Stimulated activated naive CD8-positive, alpha-beta T cell treated with anti-CD3 and anti-CD28 coated beads, Interleukin-15, Interleukin-2, amounts not matched to agents 100 U/mL and 50 U/mL, for 24 hours (primary cell): Measurements from ENCODE around the gene SH3D19.
"Not testable (repeated sequence)": the region's sequence is repeated elsewhere in the genome, so short reads cannot be mapped to it uniquely, and the experiment has no call there.

Source experiments
- ATAC-seq: fragments of 150-1000 bp; cut with Tn5 transposase; one replicate; pipeline ENCODE4 v1.10.0; 2021
- DNase-seq: peaks from one replicate; pipeline ENCODE4 v3.0.0; 2021

The SH3D19 gene

GRCh38 chr4:151150821-151151580, 174.4 kb downstream of the SH3D19 start:
- DNase-seq (no peak), ATAC-seq (no peak)

- no peak for DNase-seq
These were observed 177.1 kb downstream of the SH3D19 start for GRCh38 chr4:151148261-151148660.

GRCh38 chr4:151147000-151147399, 178.4 kb downstream of the SH3D19 start:
- DNase-seq, result no peak

More at GRCh38 chr4:151148261-151148660, 177.1 kb downstream of the SH3D19 start:
- ATAC-seq, result no peak

GRCh38 chr4:151144329-151145072, 180.9 kb downstream of the SH3D19 start:
- DNase-seq, result no peak
- ATAC-seq, result no peak

More at GRCh38 chr4:151147000-151147399, 178.4 kb downstream of the SH3D19 start:
- ATAC-seq, result no peak

- DNase-seq (no peak), ATAC-seq (no peak)
These were observed 181.6 kb downstream of the SH3D19 start for GRCh38 chr4:151143811-151144210.

- no peak for ATAC-seq
- no peak for DNase-seq
These were observed 182.2 kb downstream of the SH3D19 start for GRCh38 chr4:151143162-151143561.

GRCh38 chr4:151142758-151143157, 182.6 kb downstream of the SH3D19 start:
- ATAC-seq, result no peak
- no peak for DNase-seq

- ATAC-seq (no peak), DNase-seq (no peak)
These were observed 185.6 kb downstream of the SH3D19 start for GRCh38 chr4:151139814-151140213.

GRCh38 chr4:151136048-151136447, 189.4 kb downstream of the SH3D19 start:
- not testable (repeated sequence) for DNase-seq, ATAC-seq

- ATAC-seq (no peak), DNase-seq (no peak)
These were observed 192.1 kb downstream of the SH3D19 start for GRCh38 chr4:151133311-151133710.

- ATAC-seq (no peak), DNase-seq (no peak)
These were observed 195.6 kb downstream of the SH3D19 start for GRCh38 chr4:151129796-151130195.

GRCh38 chr4:151117371-151117962, 207.9 kb downstream of the SH3D19 start:
- peak; percentile 60 for DNase-seq
- peak; percentile 48 for ATAC-seq

- no peak for DNase-seq
- ATAC-seq, result no peak
These were observed 210.4 kb downstream of the SH3D19 start for GRCh38 chr4:151114986-151115385.

GRCh38 chr4:151114338-151114737, 211.1 kb downstream of the SH3D19 start:
- no peak for DNase-seq
- no peak for ATAC-seq

GRCh38 chr4:151110236-151110635, 215.2 kb downstream of the SH3D19 start:
- DNase-seq (no peak), ATAC-seq (no peak)

GRCh38 chr4:151107063-151107462, 218.3 kb downstream of the SH3D19 start:
- DNase-seq (no peak), ATAC-seq (no peak)

GRCh38 chr4:151105454-151106032, 219.9 kb downstream of the SH3D19 start:
- ATAC-seq (no peak), DNase-seq (no peak)

- no peak for ATAC-seq
- no peak for DNase-seq
These were observed 220.8 kb downstream of the SH3D19 start for GRCh38 chr4:151104621-151105020.

GRCh38 chr4:151103758-151104157, 221.6 kb downstream of the SH3D19 start:
- no peak for ATAC-seq

GRCh38 chr4:151100531-151100930, 224.9 kb downstream of the SH3D19 start:
- DNase-seq (no peak), ATAC-seq (no peak)

More at GRCh38 chr4:151103758-151104157, 221.6 kb downstream of the SH3D19 start:
- no peak for DNase-seq

GRCh38 chr4:151099976-151100417, 225.4 kb downstream of the SH3D19 start:
- DNase-seq (no peak), ATAC-seq (no peak)

GRCh38 chr4:151099229-151099975, 226.0 kb downstream of the SH3D19 start, which contains the start of gene RPS3A:
Gene RPS3A, plus strand, starts transcription at chr4:151099628. Its CDS starts 25 bp downstream, at chr4:151099653.
- peak; percentile 96 for DNase-seq
- ATAC-seq, result peak; percentile 96
